Stimulated activated CD4-positive, alpha-beta T cell treated with anti-CD3 and anti-CD28 coated beads, TNF-alpha, amount 100 ng/mL, for 48 hours (primary cell): ENCODE results near the gene FCGBP.
"Not testable (repeated sequence)": the region's sequence is repeated elsewhere in the genome, so short reads cannot be mapped to it uniquely, and the experiment has no call there.

Source experiments
- DNase-seq, 3 donors: peaks; one replicate each; pipeline ENCODE4 v3.0.0-alpha.2; 2020; ENCODE audit warnings: low read depth in 3 of 3

FCGBP gene

DNA sequence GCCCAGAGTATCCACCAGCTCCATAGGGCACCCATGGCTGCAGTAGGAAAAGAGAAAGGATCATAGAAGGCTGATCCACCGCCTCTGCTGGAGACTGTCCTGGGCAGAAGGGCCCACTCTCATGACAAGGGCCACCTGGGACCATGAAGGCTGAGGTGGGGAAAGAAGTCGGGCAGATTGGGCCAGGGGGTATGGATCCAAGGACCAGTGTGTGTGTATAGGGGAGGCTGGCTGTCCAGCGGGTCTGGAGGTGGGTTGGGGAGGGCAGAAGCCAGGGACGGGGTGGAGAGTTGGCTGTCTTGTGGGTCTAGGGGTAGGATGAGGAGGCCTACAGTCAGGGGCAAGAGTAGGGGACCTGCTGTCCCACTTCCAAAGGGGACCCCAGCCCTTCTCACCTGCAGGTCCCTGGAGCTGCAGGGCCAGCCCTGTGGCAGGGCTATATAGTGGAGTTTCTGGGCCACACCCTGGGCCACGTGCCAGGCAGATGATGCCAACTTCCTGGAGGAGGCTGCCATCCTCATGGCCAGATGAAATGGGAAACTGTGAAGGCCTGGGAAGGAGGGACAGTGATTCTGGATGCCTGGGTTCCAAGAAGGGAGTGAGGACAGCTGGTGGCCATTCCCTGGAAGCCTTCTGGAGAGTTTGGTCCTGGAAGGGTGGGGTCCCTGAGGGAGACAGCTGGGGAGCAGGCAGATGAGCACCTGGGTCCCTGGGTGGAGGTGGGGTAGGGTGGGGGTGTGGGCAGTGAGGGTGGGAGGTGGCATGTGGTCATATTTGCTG is at the start of gene FCGBP:
Gene FCGBP, minus strand, starts transcription at position 51 of the 780 bp plus-strand sequence.
- no peak for DNase-seq

DNA sequence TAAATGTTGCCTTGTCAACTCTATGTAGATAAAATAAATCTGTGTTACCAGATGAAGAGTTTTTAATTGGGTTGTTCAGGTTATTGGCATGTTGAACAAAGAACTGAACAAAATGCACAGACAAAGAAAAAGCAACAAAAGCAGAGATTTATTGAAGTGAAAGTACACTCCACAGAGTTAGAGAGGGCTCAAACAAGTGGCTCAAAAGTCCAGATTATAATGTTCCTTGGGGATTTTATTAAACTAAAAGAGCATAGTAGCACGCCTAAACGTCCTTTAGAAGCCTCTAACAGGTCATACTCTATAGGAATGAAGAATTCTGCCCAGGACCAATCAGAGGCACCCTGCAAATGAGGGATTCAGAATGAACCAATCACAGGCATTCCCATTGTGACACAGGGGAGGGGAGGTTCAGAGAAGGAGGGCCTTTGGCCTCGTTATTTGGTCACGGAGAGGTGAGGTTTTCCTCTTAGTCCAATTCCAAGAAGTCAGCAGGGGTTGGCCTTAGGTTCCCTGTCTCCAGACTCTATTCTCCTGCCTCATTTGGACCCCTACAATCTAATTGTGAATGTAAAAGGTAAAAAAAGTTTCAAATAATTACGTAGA is 49.4 kb upstream of the FCGBP start:
- DNase-seq, result no peak

DNA sequence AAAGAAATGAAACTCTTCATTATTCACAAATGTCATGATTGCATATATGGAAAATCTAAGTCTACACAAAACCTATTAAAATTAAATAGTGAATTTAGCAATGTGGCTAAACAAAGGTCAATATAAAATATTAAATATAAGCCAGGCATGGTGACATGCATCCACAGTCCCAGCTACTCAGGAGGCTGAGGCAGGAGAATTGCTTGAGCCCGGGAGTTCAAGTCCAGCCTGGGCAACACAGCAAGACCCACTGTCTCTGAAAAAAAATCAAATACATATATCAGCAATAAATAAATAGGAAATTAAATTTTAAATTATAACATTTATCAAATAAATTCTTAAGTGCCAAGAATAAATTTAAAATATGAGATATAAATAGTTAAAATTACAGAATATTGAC is 48.4 kb upstream of the FCGBP start:
- no peak for DNase-seq

GRCh38 chr19:39974377-39975155 is 40.1 kb upstream of the FCGBP start:
- no peak for DNase-seq

- DNase-seq, result no peak
These were observed 37.1 kb upstream of the FCGBP start for GRCh38 chr19:39971380-39972035.

- peak; percentile 92 to 97 (median 94) for DNase-seq
These were observed 36.4 kb upstream of the FCGBP start, which contains the start of gene PSMC4 for GRCh38 chr19:39970675-39971379. Gene PSMC4, plus strand, starts transcription at chr19:39971165. Its CDS starts 38 bp downstream, at chr19:39971203.

- DNase-seq, result no peak
These were observed 35.9 kb upstream of the FCGBP start for GRCh38 chr19:39970425-39970674.

GRCh38 chr19:39969681-39970424 is 35.4 kb upstream of the FCGBP start:
- no peak for DNase-seq

DNA sequence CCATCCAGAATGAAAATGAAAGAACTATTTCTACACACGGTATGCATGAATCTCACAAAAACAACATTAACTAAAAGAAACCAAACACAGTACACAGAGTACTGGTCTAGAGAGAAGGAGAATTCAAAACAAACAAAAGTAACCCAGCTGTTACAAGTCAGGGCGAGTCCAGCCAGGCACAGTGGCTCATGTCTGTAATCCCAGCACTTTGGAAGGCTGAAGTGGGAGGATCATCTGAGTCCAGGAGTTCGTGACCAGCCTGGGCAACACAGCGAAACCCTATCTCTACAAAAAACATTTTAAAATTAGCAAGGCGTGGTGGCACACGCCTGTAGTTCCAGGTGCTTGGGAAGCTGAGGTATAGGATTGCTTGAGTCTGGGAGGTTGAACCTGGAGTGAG is 34.8 kb upstream of the FCGBP start:
- no peak for DNase-seq

GRCh38 chr19:39968789-39969188 is 34.4 kb upstream of the FCGBP start:
- no peak for DNase-seq

- DNase-seq, result no peak
These were observed 33.1 kb upstream of the FCGBP start for GRCh38 chr19:39967561-39967960.

GRCh38 chr19:39966617-39967016 is 32.2 kb upstream of the FCGBP start:
- no peak for DNase-seq

GRCh38 chr19:39963898-39964297 is 29.5 kb upstream of the FCGBP start:
- DNase-seq, result no peak

DNA sequence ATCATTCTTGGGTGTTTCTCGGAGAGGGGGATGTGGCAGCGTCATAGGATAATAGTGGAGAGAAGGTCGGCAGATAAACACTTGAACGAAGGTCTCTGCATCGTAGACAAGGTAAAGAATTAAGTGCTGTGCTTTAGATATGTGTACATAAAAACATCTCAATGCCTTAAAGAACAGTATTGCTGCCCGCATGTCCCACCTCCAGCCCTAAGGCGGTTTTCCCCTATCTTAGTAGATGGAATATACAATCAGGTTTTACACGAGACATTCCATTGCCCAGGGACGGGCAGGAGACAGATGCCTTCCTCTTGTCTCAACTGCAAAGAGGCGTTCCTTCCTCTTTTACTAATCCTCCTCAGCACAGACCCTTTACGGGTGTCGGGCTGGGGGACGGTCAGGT is 25.0 kb upstream of the FCGBP start:
- not testable (repeated sequence) for DNase-seq

- not testable (repeated sequence) for DNase-seq
These were observed 24.5 kb upstream of the FCGBP start for GRCh38 chr19:39958942-39959341.

DNA sequence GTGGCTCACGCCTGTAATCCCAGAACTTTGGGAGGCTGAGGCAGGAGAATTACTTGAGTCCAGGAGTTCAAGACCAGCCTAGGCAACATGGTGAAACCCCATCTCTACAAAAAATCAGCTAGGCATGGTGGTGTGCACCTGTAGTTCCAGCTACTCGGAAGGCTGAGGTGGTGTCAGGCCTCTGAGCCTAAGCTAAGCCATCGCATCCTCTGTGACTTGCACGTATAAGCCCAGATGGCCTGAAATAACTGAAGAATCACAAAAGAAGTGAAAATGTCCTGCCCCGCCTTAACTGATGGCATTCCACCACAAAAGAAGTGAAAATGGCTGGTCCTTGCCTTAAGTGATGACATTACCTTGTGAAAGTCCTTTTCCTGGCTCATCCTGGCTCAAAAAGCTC is 23.5 kb upstream of the FCGBP start:
- not testable (repeated sequence) for DNase-seq

- no peak for DNase-seq
These were observed 19.5 kb upstream of the FCGBP start for GRCh38 chr19:39953915-39954314.

GRCh38 chr19:39951686-39952085 is 17.3 kb upstream of the FCGBP start:
- no peak for DNase-seq

GRCh38 chr19:39951065-39951650 is 16.7 kb upstream of the FCGBP start:
- no peak for DNase-seq

GRCh38 chr19:39949026-39949747 is 14.8 kb upstream of the FCGBP start:
- DNase-seq, result no peak
